Measurements from ENCODE around the gene PUM1.
"Not testable (repeated sequence)": the region's sequence is repeated elsewhere in the genome, so short reads cannot be mapped to it uniquely, and the experiment has no call there.

The PUM1 gene

DNA sequence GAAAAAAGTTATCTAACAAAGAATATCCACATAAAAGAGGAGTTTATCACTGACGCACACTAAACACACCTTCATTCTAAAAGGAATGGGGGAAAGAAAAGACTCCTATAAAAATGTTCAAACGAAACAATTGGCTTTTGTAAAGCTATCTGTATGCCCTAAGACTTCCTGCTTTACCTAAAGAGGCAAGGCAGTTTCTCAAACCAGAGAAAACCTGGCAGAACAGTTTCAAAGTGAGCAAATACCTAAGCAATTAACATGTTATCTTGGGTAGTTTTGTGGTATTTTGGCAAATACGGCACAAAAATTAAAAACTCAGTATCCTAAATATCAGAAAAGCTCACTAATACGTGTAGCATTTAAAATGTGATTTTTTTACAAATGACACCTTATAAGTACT lies 1.9 kb downstream of the PUM1 start:
- no peak for DNase-seq (ENCODE audit: low read depth, low spot score)

DNA sequence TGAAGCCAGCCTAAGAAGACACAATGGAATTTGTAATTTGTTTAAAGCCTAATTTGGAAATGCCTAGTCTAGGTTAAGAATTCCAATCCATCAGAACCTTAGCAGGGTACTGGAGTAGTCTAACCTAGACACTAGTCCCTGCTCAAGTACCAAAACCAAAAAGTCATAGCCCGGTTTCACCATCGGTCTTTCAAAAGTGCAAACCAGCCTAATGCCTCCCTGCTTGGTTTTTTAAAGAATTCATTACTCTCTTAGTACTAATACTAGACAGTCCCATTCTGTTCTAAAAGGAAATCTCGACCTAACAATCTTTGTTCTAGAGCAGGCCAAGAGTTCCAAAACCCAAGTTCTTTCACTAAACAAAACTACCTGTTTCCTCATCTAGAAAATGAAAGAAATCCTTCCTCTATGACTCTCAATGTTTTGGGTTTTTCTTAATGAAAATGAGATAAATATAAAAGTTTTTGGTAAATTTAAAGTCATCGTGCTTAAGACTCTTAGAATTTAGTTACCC lies 2.6 kb downstream of the PUM1 start:
- DNase-seq (ENCODE audit: low read depth, low spot score), result no peak

DNA sequence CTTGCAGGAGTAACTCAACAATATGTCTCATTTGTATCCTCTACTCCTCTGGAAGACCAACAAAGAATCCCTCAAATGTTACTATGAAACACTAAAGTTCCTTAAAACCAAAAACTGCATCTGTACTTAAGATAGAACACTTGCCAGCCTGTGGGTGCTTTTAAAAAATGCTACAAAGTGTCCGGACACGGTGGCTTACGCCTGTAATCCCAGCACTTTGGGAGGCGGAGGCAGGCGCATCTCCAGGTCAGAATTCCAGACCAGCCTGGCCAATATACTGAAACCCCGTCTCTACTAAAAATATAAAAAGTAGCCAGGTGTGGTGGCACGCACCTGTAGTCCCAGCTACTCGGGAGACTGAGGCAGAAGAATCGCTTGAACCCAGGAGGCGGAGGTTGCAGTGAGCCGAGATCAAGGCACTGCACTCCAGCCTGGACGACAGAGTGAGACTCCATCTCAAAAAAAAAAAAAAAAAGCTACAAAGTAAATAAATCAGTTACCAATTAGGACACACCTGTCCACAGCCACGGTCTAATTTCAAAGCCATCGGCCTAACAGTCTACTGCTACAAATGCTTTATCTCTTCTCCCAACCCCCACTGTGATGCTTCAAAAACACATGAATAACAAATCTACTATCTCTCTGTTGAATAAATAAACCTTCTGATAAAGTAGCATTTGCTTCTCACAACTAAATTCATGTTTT lies 3.2 kb downstream of the PUM1 start:
- not testable (repeated sequence) for DNase-seq (ENCODE audit: low read depth, low spot score)

DNA sequence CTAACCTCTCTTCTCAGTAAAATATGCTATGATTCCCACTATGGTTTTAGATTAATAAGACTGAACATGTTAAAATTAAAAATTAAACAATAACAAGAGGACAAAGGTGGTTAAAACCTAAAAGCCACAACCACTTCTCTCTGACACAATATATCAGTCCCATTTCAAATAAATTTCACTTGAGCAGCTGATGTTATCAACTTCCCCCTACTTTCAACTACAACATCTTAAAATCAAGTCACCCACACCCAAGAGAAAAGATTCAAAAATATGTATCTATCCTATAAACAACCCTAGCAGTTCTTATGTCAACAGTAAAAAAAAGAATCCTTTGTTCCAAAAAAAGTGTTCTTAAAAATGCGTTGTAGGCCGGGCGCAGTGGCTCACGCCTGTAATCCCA lies 7.5 kb downstream of the PUM1 start:
- no peak for DNase-seq (ENCODE audit: low read depth, low spot score)

DNA sequence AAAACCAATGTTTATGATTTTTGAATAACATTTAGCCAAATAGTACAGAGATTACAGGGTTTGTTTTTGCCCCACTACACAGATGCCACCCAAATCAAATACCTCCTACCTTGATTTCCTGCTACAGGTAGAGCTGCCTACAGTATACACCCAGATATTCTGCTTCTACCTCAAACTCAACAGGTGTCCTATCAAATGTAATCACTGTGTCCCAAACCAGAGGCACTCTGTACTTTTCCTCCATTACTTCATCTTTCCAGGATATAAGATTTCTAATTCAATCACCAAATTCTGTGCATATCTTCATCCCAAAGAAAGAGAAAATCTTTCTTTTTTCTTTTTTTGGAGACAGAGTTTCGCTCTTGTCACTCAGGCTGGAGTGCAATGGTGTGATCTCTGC lies 9.6 kb downstream of the PUM1 start:
- DNase-seq (ENCODE audit: low read depth, low spot score), result no peak

DNA sequence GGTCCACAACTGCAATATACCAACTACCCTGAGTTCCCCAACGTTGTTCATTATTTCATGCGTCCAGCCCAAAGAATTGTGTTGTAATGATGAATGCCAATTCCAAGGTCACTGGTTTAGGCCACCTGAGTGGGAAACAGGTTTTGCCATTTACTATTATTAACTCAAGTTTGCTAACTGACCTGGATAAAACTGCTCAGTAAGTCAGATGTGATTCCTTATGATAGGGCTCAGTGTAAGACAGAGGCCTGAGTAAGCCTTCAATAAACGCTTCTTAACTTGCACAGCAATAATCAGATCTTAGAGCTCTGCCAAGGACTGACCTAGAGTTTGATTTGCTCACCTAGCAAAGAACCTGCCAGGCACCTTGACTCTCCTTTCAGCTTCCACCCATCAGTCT lies 10.0 kb downstream of the PUM1 start:
- no peak for DNase-seq (ENCODE audit: low read depth, low spot score)

DNA sequence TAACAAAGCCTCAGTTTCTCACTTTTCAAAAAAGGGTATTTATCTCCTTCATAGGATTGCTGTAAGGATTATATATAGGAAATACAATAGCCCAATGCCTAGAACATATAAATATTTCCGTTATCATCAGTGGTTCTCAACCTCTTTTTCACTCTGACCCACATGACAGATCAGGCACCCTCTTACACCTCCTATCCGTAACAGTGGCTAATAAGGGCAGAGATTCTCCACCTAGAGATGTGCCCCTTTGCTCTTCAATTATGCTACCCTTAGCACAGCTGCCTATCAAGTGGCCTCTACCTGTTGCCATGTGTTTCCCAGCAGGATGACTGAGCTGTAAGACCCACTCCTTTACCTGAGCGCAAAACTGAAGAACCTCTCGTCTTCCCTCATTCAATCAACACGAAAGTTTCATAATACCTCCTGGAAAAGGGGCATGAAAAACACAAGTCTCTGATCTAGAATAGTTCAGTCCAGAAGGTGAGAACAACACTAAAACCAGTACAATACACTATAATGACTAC lies 10.5 kb downstream of the PUM1 start:
- no peak for DNase-seq (ENCODE audit: low read depth, low spot score)

DNA sequence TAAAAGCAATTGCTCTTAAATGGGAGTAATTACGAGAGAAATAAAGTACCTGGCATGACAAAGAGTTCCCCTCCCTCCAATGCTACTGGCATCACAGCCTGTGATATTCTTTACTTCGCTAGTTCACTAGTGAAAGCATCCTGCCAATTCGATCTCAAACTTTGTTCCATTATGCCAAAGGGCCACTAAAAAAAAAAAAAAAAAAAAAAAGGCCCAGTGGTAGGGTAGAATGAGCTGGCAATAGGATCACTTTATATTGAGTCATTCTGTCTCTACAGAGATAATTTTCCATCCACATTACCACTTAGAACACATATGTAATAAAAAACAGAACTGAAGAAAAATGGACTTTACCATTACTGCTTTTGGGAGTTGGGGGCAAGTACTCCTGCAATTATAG lies 11.2 kb downstream of the PUM1 start:
- no peak for DNase-seq (ENCODE audit: low read depth, low spot score)

DNA sequence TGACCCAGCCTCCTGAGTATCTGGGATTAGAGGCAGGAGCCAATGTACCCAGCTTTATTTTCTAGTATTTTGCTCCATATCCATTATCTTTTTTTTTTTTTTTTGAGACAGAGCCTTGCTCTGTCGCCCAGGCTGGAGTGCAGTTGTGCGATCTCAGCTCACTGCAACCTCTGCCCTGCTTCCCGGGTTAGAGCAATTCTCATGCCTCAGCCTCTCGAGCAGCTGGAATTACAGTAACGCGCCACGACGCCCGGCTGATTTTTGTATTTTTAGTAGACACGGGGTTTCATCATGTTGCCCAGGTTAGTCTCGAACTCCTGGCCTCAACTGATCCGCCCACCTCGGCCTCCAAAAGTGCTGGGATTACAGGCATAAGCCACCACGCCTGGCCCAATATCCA lies 12.9 kb downstream of the PUM1 start:
- not testable (repeated sequence) for DNase-seq (ENCODE audit: low read depth, low spot score)

DNA sequence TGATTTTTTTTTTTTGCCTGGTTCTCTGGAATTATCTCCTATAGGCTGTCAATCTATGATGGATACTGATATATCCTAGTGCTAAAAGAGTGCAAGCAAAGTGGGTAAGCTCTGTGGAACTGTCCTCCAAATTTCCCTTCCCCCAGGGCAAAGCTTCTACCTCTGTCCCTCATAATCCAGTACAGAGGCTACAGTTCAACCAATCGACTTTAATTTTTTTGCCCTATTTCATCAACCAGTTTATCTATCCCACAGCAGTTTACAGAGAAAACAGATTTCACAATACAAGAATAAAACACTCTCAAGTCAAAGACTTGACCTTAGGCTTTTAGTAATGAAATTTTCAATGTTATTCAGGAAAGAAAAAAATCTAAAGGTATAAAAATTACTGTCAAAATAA lies 13.9 kb downstream of the PUM1 start:
- no peak for DNase-seq (ENCODE audit: low read depth, low spot score)

DNA sequence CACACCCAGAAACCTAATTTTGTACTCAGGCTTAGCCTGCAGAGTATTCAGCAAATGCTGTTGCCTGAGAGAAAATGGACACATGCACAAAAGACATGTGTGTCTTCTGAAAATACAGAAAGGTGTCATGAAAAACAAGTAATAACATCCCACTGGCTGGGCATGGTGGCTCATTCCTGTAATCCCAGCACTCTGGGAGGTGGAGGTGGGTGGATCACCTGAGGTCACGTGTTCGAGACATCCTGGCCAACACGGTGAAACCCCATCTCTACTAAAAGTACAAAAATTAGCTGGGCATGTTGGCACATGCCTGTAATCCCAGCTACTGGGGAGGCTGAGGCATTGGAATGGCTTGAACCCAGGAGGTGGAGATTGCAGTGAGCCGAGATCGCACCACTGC lies 18.0 kb downstream of the PUM1 start:
- not testable (repeated sequence) for DNase-seq (ENCODE audit: low read depth, low spot score)

DNA sequence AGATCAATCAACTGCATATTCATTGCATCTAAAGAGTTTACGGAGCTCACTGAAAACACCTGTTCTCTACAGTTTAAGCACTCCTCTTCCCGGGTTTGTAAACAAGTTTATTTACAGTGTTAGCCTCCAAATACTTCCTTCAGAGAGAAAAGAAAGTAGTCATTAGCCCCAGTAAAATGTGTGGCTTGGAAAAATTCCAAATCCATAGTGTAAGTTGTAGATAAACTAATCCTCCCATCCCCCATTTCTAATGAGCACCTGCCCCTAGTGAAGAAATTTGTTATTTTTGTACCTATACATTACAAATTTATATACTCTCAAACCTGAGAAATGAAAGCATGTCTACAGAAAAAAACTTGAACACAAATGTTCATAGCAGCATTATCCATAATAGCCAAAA lies 21.9 kb downstream of the PUM1 start:
- no peak for DNase-seq (ENCODE audit: low read depth, low spot score)

DNA sequence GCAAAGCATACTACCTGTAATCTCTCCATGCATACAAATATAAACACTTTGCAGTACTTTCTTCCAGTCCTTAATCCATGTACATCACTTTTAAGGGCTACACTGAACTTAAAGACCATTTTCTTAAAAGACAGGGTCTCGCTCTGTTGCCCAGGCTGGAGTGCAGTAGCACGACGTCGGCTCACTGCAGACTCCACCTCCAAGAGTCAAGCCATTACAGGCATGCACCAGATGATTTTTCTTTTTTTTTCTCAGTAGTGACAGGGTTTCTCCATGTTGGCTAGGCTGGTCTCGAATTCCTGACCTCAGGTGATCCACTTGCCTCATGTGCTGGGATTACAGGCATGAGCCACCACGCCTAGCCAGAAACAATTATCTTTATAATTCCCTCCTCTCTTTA lies 22.9 kb downstream of the PUM1 start:
- DNase-seq (ENCODE audit: low read depth, low spot score), result no peak

DNA sequence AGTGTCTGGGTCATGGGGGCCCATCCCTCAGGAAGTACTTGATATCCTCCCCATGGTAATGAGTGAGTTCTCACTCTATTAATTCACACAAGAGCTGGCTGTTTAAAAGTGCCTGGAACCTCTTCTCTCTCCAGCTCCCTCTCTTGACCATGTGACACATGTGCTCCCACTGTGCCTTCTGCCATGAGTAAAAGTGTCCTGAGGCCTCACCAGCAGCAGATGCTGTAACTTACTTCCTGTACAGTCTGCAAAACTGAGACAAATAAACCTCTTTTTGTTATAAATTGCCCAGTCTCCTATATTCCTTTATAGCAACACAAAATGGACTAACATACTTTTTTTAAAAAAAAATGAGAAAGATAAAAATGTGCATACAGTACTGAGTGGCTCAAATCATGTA lies 24.0 kb downstream of the PUM1 start:
- DNase-seq (ENCODE audit: low read depth, low spot score), result no peak

DNA sequence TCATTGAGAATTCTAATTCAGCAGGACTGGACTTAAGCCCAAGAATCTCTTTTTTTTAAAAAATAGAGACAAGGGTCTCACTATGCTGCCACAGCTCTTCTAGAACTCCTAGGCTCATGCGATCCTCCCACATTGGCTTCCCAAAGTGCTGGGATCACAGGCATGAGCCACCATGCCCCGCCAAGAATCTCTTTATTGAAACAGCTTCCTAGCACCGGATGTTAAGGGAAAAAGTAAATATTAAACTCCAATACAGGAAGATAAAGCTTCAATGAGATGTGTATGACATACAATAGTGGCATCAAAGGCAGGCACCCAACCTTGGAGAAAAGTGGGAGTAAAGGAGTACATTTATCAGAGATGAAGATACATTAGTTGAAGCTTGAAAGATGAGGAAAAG lies 25.5 kb downstream of the PUM1 start:
- no peak for DNase-seq (ENCODE audit: low read depth, low spot score)

DNA sequence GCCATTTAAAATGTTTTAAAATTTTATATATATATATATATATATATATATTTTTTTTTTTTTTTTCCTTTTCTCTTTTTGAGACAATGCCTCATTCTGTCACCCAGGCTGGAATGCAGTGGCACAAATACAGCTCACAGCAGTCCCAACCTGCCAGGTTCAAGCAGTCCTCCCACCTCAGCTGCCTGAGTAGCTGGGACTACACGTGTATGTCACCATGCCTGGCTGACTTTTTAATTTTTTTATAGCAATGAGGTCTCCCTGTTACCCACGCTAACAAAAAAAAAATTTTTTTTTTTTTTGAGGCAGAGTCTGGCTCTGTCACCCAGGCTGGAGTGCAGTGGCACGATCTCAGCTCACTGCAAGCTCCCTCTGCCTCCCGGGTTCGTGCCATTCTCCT lies 26.6 kb downstream of the PUM1 start:
- not testable (repeated sequence) for DNase-seq (ENCODE audit: low read depth, low spot score)

DNA sequence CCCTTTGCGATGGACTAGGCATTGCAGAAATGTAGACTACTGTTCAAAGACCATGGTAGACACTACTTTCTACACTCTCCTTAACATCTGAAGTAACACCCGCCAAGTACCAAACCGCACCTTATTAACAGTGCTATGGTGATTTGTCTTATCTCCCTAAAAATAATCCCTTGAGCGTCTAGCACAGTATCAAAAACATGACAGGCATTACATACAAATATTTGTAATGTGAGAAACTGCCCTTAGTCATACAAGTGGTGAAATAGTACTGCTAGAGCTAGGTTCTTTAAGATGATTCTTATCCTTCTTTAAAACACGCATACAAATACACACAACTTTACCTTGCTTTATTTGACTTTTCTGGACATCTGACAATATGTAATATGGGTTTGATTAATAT lies 27.2 kb downstream of the PUM1 start:
- DNase-seq (ENCODE audit: low read depth, low spot score), result no peak

DNA sequence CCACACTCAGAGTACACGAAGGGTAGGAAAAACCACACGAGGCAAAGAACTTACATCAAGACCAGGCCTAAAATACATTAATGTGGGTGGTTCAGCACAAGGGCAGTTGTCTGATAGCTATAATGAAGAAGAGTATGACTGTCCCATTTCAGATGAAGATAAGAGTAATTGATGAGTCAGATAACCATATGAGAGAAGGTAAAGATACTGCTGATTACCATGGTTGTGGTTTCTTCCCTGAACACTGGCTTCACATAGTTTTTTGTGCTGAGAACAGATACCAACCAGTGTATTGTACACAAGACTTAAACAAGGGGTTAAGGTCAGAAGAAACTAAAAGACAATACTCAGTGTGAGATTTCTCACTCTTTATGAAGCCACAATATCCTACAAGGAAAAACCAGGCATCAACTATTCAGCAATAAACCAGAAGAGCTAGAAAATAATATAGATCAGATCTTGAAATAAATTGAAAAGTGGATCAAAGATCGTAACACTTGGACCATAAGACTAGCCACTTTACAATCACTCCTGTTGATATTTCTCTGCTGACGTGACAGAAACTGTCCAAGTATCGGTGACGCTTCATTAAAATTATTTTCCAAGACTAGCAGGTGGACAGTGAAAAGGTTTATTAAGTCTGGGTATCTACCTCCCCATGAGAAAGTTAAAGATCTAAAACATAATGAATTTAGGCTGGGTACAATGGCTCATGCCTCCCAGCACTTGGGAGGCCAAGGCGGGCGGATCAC lies 28.6 kb downstream of the PUM1 start:
- no peak for DNase-seq (ENCODE audit: low read depth, low spot score)

DNA sequence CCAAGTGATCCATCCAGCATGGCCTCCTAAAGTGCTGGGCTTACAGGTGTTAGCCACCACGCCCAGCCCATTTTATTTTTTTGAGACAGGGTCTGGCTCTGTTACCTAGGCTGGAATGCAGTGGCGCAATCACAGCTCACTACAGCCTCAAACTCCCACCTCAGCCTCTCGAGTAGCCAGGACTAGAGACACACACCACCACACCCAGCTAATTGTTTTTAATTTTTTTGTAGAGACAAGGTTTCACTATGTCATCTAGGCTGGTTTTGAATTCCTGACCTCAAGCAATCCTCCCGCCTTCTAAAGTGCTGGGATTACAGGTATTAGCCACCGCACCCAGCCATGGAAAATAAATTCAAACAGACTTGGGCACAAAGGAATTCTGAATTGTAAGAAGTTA lies 31.9 kb downstream of the PUM1 start:
- DNase-seq (ENCODE audit: low read depth, low spot score), result no peak

DNA sequence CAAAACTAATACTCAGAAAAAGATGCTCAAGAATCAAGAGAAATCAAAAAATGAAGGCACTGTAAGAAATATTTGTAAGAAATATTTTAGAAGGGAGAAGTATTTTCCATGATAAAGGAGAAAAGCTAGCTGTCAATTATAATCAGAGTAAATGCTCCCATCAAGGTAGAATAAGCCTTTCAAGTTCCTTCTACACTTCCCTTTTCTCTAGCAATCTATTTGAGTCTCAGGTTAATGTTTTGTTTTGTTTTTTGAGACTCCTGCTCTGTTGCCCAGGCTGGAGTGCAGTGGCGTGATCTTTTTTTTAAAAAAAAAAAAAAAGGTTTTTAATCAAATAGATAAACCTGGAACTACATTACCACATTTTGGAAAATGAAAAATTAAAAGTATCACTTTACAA lies 33.3 kb downstream of the PUM1 start:
- no peak for DNase-seq (ENCODE audit: low read depth, low spot score)

DNA sequence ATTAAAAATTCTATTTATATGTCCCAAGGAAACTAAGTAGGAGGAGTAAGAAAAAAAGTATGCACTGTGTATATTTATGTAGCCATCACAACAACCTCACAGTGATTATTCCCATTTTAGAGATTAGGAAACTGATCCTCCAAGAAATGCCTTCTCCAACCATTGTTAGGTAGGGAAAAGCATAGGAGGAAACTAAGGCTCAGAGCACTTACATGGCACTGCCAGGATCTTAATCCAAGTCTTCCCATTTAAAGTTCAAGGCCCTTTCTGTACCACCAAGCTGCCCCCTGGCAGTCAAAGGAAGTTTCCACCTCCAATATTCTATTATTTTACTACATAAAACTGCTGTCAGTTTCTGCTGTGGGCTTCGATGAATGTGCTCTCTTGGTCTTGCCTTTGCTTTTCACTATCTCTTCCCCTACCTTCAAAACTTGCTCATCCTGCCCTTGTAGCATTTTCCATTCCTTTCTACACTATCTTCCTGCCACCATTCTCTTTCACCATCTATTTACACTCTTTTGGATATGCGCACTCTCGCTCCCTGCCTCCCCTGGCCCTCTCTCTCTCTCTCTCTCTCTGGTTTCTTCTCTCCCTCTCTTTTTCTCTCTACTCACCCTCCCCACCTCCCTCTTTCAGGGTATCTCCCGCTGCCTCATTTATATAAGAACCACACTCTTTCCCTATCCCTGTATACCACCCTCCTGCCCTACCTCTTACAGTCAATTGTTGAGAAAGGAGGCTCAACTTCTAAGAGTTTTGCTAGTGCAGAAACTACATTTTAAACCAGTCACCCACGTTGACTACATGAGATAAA lies 34.0 kb downstream of the PUM1 start:
- DNase-seq (ENCODE audit: low read depth, low spot score), result no peak

DNA sequence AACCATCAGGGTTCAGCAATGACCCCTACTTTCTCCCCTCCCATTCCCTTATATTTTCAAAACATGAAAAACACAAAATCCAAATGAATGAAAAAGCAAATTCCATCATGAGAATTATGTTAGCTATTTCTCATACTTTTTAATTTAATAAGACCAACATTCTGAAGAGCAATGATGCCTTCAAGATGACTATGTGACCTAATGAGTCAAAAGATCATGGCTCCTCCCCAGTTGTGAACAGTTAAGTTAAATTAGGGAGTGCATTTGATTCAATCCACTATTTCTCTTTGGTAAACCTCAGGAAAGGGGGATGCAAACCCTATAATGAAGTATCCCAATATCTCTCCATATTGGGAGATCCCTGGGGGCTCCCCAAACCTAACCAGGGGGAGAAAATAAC lies 36.5 kb downstream of the PUM1 start:
- DNase-seq (ENCODE audit: low read depth, low spot score), result no peak

Measured in activated CD4-positive, CD25-positive, alpha-beta regulatory T cell treated with anti-CD3 and anti-CD28 coated beads, Interleukin-2, amount 50 U/mL, for 16 hours (primary cell).